HG03196 (cell line): ENCODE measurements around the gene EEFSEC.

Experiments
- ATAC-seq: cut with Tn5 transposase; IDR thresholded peaks from one replicate; pipeline ENCODE4 v1.9.1; 2021; ENCODE audit not compliant: unreplicated experiment

EEFSEC gene

DNA sequence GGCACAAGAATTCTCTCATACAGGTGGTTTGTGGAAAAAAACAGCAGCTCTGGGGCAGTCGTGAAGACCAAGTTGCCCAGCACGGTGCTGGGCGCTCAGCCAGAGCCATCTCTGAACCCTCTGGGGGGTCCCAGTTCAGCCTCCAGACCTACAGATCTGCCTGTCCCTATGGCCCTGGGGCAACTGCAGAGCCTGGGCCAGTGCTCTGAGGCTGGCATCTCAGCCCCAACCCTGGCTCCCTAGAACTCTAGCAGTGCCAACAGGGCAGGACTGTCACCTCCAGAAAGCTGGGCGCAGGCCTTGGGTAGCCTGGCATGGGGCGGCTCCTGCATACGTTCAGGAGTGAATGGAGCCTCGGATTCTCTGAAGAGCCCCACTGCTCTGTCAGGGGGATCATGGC is 268.7 kb downstream of the EEFSEC start:
- ATAC-seq: no peak

- ATAC-seq: no peak
Observed at GRCh38 chr3:128422762-128423524, 269.7 kb downstream of the EEFSEC start.

DNA sequence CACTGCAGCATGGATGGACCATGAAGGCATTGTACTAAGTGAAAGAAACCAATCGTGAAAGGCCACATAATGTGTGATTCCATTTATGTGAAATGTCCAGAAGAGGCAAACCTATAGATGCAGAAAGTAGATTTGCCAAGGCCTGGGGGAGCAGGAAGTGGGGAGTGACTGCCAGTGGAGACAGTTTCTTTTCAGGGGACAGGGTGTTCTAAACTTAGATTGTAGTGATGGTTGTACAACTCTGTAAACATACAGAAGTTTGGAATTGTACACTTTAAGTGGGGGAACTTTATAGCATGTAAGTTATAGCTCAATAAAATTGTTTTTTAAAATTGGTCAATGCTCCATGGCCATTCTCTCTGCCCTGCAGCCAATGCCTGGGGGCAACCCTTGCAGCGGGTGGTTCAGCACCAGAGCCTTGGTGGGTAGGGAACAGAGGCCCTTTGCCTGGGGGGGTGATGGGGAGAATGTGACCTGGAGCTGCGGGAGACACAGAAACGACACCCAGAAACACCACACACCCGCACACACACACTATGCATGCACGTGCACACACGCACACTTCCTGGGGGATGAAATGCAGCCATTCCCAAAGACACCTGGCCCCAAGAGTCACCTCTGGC is 270.4 kb downstream of the EEFSEC start:
- no peak for ATAC-seq

DNA sequence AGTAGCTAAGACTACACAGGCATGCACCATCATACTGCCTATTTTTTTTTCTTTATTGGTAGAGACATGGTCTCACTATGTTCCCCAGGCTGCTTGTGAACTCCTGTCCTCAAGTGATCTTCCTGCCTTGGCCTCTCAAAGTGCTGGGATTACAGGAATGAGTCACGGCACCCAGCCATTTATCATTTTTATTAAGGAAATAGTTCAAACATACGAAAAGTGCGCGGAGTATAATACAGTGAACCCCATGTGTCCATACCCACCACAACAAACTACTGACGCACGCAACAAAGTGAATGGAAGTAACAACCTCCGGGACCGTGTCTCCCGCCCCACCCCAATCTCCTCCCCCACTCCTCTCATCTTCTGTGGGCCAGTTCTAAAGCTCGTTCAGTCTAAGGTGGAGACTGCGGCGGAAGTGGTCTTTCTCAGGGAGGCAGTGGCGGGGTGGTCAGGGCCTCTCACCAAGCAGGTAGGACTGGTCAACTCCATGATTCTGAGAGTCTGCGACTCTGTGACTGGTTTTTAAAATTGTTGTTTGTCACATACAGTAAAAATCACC is 271.3 kb downstream of the EEFSEC start:
- no peak for ATAC-seq

DNA sequence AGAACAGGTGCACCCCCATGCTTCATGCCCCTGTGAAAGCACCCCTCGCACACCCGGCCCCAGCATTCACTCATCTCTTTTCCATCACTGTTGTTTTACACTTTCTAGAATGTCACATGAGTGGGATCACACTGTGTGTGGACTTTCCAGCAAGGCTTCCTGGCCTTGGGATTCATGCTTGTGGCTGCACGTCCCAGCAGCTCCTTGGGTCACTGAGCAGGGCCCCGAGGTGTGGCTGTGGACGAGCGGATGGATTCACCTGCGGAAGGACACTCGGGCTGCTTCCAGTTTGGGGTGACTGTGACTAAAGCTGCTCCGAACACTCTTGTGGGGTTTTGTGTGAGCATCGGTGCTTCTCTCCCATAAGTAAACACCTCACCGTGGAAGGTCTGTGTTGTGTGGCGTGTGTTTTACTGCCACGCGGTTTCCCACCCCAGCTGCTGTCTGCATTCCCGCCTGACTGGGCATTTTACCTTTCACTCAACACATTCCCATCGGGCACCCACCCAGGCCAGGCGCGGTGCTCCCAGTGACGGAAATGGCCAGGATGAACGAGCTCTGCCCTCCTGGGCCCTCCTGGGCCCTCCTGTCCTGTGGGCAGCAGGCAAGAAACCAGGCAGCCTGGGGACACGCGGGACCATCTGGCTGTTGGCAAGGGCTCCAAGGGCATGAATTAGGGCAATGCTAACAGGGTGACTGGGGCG is 272.0 kb downstream of the EEFSEC start:
- ATAC-seq: no peak

GRCh38 chr3:128425846-128426127 is 272.5 kb downstream of the EEFSEC start:
- no peak for ATAC-seq

- peak; percentile 80 for ATAC-seq
Observed at GRCh38 chr3:128426128-128426921, 273.0 kb downstream of the EEFSEC start.

DNA sequence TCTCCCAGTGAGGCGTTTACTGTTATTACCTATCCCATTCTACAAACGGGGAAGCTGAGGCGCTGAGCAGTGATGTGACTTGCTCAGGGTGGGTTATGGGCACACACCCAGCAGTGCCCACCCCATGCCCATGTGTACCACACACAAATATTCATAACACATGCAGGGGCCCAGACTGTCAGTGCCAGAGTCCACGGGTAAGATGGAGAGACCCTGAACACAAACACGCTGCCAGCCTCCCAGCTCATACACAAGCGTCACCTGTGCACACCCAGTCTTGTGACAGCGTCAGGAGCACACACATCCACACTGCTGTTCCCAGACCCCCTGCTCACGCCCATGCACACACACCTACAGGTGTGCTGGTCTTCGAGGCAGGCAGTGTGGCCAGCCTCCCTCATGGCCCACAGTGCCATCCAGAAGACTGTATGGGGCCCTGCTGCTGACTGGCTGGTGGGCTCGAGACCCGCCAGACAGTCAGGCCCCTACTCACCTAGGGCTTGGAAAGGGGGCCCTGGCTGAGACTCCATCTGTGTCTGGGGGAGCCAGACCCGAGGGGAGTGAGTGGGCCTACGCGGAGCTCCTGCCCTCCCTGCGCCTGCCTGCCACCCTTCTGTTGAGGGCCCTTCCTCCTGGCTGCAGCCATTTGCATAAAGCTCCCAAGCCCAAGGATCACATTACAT is 274.0 kb downstream of the EEFSEC start:
- ATAC-seq: no peak

- ATAC-seq: no peak
Observed at GRCh38 chr3:128427872-128428822, 274.9 kb downstream of the EEFSEC start.

DNA sequence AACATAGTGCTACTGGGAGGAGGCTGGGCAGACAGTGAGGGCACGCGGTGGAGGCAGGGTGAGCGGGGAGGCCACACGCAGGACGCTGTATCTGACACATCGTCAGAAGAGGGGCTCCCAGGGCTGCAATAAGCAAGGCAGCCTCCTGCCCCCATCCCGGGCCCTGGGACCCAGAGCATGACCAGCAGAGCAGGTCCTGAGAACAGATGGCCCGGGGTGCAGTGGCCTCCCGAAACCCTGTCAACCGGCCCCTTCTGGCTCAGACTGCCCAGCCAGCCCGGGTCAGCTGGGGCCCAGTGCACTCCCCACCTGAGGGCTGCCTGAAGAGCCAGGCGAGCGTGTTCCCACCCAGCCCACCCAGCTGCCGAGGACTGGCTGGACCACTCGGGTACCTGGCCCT is 276.0 kb downstream of the EEFSEC start:
- ATAC-seq: no peak

- no peak for ATAC-seq
Observed at GRCh38 chr3:128429751-128430150, 276.5 kb downstream of the EEFSEC start.

DNA sequence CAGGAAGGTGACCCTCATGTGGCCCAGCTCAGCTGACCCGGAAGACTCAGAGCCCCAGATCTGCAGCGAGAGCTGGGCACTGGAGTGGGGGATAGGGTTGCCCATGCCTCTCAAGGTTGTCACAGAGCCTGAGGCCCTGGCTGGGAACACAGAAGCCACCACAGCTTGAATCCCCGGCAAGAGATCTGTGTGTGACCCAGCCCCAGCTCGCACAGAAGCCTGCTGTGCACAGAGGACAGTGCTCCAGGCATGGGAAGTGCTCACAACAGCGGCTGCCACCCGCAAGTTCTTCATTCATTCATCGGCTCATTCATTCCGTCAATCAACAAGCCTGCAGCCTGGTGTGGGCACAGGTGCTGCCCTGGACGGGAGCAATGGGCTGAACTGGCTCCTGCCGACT is 277.0 kb downstream of the EEFSEC start:
- ATAC-seq: no peak

DNA sequence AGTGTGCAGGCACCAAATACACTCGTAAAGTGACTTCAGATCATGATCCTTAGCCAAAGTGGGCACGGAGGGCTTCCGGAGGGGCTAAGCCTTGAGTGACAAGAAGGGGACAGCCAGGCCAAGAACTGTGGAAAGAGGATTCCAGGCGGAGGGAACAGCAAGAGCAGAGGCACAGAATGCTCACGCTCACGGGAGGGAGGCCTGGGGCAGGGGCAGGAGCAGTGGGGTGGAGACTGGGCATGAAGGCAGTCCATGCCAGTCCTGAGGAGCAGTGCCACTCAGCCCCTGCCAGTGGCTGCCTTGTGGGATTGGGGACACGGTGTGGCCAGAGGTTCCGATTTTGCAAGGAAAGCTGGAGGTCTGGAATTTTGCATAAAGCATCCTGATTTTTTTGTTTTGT is 277.4 kb downstream of the EEFSEC start:
- no peak for ATAC-seq

DNA sequence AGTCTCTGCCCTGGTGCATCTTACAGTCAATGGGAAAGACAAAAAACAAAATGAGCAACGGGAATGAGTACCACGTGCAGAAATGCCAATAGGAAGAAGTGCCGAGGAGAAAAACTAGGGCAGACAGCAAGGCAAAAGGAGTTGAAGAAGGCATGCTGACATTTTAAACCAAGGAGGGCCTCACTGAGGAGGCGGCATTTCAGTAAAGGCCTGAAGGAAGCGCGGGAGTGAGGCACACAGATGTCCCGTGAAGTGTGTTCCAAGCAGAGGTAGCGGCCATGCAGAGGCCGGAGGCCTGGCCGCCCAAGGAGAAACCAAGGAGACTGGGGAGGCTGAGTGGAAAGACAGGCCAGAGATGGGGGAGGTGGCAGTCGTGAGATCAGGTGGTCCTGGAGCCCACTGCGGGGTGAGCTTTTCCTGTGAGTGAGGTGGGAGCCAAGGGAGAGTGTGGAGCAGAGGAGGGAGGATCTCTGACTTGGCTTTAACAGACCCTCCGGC is 278.6 kb downstream of the EEFSEC start:
- no peak for ATAC-seq

DNA sequence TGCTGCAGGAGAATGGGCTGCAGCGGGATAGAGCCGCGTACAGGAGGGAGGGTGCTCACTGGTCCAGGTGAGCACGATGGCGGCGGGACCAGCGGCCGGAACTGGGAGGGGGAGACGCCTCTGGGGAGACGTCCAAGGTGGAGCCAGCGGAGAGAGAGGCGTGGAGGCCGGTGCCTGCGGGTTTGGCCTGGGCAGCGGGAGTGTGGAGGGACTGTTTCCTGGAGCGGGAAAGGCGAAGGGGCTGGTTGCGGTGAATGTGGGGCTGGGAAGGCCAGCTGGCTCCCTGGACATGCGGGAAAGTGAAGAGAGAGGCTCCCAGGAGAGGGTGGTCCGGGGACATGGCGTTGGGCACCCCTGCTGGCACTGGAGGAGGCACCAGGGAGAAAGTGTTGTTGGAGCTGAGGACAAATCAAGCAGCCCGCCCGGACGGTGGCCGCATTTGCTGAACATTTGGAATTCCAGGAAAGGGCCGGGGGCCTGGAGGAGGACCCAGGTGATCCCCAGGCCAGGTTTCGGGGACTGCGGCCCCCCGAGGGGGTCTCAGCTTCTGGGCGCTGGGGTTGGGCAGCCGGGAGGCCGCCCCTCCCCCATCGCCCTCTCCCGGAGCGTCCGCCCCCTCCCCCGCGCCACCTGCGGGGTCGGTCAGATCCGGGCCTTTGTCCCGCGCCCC is 279.2 kb downstream of the EEFSEC start:
- ATAC-seq: no peak

DNA sequence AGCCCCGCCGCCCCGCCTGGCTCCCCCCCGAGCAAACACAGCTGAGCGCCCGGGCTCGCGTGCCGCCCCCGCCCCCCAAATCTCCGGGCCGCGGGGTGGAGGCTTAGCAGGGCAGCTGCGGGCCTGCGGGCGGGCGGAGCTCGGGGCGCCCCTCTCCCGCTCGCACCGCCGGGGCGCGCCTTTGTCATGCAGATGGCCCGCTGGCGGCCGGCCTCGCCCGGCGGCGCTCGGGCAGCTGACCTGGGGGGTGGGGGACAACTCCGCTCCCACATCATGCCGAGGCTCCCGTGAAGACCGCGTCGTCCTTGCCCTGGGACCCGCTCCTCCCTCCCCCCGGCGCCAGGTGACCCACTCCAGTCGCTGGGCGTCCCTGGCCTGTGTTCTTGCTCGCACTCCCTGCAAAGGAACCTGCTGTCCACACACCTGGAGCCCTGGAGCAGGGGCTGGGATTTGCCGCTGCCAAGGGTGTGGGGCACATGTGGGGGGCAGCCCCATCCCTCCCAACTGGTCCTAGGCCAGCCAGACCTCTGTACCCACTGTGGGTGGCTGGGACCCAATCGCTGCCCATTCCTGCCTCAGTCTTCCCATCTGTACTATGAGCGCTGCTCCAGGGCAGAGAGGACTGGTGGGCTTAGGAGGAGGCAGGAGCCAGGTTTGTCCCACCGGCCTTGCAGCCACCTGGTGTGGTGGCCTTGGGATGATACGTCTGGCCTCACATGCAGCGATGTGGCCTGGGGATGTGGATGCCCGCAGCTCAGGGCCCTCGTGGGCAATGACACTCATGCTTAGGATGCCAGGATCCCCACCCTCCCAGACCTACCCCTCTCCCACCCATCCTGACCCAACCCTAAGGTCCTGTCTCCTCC is 279.9 kb downstream of the EEFSEC start:
- no peak for ATAC-seq

GRCh38 chr3:128433837-128434165 is 280.5 kb downstream of the EEFSEC start:
- no peak for ATAC-seq

- ATAC-seq: no peak
Observed at GRCh38 chr3:128434524-128434923, 281.2 kb downstream of the EEFSEC start.
